GM12801 (cell line): ENCODE results near the gene FRMD3.

ENCODE experiments used
- TF ChIP-seq, protein P1 (sequence below): IDR thresholded peaks from one replicate; pipeline ENCODE4 v1.5.1; 2011; ENCODE audit warnings: control low read depth; ENCODE audit not compliant: insufficient read length; ENCODE audit errors: extremely low read depth

FRMD3 gene

DNA sequence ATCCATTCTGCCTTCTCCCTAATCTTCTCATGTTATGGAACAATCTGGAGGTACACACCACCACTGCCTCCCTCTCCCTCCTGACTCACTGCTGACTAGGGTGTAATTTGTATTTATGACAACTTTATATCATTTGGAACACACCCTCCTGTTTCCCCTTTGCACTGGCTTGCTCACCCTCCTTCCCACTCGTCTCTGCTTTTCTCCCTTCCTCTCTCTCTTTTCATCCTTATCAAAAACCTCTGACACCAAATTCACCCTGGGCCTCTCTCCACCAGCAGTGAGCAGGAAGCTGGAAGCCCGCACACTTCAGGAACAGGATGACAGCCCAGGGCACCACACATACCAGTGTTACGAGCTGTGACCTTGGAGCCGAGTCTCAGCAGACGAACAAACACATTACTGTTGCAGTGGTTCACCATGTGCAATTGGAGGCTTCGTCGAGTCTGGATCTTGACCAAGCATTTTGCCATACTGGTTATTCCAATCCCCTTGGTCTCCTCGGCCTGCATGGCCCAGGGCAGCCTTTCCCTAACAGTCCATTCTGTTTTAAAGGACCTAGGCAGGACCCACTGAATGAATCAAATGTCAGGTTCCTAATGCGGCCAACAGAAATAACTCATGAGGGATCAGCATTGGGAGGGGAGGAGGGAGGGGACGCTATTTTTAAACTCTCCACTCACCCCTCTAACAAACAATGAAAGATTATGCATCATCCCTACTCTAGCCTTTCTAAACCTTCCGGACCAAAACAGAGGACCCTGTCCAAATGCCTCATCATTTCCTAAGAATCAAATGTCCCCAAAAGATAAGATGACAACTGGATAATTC, 271.3 kb downstream of the FRMD3 start:
- TF ChIP-seq, protein P1, sequence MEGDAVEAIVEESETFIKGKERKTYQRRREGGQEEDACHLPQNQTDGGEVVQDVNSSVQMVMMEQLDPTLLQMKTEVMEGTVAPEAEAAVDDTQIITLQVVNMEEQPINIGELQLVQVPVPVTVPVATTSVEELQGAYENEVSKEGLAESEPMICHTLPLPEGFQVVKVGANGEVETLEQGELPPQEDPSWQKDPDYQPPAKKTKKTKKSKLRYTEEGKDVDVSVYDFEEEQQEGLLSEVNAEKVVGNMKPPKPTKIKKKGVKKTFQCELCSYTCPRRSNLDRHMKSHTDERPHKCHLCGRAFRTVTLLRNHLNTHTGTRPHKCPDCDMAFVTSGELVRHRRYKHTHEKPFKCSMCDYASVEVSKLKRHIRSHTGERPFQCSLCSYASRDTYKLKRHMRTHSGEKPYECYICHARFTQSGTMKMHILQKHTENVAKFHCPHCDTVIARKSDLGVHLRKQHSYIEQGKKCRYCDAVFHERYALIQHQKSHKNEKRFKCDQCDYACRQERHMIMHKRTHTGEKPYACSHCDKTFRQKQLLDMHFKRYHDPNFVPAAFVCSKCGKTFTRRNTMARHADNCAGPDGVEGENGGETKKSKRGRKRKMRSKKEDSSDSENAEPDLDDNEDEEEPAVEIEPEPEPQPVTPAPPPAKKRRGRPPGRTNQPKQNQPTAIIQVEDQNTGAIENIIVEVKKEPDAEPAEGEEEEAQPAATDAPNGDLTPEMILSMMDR = no peak

DNA sequence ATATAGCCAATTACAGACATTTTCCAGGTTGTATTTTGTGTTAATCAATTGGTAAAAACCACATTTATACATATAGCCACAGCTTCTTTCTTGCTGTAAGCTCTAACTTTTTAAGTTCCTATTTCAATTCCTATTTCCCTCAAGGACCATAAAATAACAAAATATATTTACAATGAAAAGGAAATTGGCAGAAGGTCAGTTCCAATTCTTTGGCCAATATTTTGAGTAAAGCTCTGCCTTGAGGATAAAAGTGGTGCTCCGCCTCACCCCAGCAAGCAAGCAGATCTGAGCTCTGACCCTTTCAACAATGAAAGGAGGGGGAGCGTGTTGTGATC, 271.9 kb downstream of the FRMD3 start:
- TF ChIP-seq, protein P1 = no peak

DNA sequence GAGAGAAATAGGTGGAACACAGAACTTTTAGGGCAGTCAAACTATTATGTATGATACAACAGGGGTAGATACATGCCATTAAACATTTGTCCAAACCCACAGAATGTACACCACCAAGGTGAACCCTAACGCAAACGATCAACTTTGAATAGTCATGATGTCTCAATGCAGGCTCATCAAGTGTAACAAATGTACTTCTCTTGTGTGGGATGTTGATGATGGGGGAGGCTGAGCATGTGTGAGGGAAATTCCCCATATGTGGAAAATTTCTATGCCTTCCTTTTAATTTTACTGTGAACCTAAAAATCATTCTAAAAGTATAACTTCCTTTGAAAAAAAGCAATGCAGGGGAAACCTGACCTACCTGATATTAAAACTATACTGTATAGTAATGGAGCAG, 273.9 kb downstream of the FRMD3 start:
- TF ChIP-seq, protein P1 = no peak

DNA sequence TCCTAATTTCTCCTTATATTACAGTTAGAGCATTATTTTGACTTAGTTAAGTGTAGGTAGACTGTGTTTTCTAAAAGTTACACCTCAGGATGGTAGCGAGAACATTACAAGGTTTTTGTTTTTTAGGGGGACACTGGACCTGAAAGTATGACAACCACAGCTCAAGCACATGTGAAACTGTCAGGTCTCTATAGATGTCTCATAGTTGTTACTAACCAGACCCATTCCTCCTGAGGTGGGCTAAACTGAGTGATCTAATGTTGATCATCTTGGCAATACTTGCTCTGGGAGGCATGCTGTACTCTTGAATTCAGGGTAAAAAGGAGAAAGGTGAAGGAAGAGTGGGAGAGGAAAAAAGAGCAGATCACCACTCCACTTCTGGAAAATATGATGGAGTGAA, 278.6 kb downstream of the FRMD3 start:
- TF ChIP-seq, protein P1 = no peak

DNA sequence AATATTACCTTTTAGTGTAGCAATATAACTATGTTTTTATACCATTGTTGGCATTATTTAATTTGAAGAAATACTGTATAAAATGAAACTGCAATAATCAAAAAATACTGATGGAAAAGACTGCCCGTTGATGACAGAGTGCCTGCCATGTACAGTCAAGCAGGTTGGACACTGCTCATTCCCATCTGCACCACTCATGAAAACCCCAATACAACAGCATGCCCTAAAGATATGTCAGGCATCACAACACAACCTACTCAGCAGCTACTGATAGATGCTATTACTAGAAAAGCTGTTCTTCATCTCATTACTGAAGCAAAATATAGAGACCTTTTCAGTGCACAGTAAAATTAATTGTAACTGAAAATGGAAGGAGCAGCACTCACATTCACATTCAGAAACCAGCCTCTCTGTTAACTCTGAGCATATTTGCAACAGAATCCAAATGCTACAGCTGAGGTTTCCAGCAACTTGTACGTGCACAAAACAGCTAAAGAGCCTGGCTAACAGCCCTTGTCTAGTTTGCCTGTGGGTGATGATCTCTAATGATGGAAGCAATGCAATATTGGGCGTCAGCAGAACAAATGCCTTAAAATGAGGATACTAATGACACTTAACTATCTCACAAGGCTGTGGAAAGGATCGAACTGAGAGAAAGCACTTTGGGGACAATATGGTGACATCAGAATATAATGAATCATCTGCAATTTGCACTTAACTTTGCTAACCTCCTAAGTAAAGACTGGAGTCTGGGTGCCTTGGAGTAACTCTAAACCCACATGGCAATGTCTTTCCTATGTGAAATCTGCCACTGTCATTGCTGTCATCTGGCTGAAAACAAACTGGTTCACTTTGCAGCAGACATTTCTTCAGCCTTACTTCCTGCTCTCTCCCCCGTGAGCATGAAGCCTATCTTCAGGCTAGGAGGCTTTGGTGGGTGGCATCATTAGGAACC, 280.0 kb downstream of the FRMD3 start:
- TF ChIP-seq, protein P1 = no peak

DNA sequence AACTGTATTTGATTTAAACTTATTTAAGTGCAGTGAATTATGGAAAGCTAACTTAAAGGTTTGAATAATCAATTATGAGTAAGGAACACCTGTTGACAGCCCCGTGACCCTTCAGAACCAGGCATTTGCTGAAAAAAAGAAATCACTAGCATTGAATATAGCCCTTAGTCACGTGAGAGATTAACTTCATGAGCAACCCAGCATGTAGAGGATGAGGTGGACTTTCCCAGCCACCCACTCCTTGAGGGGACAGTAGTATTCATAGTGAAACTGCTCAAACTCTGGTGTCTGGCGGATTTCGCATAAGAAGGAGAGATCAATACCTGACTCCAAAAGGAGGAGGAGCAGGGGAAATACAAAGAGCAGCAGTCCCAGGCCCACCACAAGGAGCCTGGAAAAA, 290.5 kb downstream of the FRMD3 start:
- TF ChIP-seq, protein P1 = no peak

DNA sequence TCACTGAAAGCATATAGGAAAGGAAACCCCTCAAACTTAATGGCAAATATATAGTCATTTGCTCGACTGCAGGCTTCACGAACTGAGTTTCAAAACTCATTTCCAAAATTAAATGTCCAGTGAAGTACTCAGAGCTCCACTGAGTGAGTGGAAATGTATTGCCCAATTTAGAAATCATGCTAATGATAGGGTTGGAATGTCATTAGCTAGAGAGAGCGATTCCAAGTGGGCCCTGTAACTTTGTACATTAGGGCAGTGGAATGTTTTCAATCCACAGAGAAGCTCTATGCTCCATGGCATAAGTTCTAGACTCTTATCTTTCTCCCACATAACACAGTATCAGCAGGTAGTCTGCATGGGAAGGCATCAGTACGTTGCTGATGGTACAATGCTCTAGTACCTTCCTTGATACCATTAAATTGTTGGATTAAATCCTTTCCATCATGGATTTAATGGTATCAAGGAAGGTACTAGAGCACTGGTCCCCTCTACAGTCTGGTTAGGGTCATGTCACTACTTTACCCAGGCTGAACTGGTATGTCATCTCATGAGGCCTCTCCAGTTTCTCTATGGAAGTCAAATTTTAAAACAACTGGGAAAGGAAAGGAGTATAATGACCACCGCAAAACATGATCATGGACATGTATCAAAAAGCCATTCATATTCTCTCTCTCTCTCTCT, 292.1 kb downstream of the FRMD3 start:
- TF ChIP-seq, protein P1 = no peak
